SK-N-SH (cell line): Measurements from ENCODE around the gene DMGDH. TPM values are rescaled to one million over a fixed set of nuclear protein-coding genes. Genes with fewer than 3 reads are reported as not detected.

ENCODE experiments used
- CTCF ChIA-PET: fragments of 300-600, 350-600 bp; formaldehyde crosslinking; extraction: SDS; loops from one replicate; lab custom pipeline; 2021; lab: Yijun Ruan, JAX
- POLR2A ChIA-PET: fragments of 350-600 bp; sonication (Branson Sonifier 250); formaldehyde crosslinking; extraction: SDS; loops from one replicate; lab custom pipeline; 2020; ENCODE audit warnings: antibody characterized with exemption, inconsistent platforms; lab: Yijun Ruan, JAX
- DNase-seq: peaks from one replicate; pipeline ENCODE4 v3.0.0; 2012
- H2AFZ ChIP-seq: fragments of 200-600 bp; sonication (generic); 2 replicates; pipeline ENCODE4 v1.8.1; 2016; ENCODE audit warnings: antibody characterized with exemption, mild to moderate bottlenecking, low read depth
- H3F3A ChIP-seq: fragments of 200-600 bp; sonication (generic); replicated peaks from 2 replicates; pipeline ENCODE3; 2016; ENCODE audit warnings: antibody characterized with exemption, mild to moderate bottlenecking; ENCODE audit not compliant: insufficient read depth
- H3K27ac ChIP-seq, 2 experiments: fragments of 200-500 bp in 1 of 2; fragments of 200-600 bp in 1 of 2; sonication (Bioruptor generic) in 1 of 2; sonication (generic), shearing (Covaris generic) in 1 of 2; 2 replicates each; pipeline versions ENCODE4 v1.5.1 to v1.6.1; 2014 to 2016; ENCODE audit warnings: low read depth in 2 of 2, inconsistent platforms in 1 of 2, low read length in 1 of 2, mild to moderate bottlenecking in 1 of 2, mixed read lengths in 1 of 2
- H3K27me3 ChIP-seq: fragments of 200-600 bp; sonication (generic), shearing (Covaris generic); 2 replicates; pipeline ENCODE4 v1.6.1; 2016; ENCODE audit warnings: mixed run types; ENCODE audit not compliant: insufficient read depth
- H3K36me3 ChIP-seq, 2 experiments: fragments of 200-500 bp in 1 of 2; fragments of 200-600 bp in 1 of 2; sonication (Bioruptor generic) in 1 of 2; sonication (generic) in 1 of 2; replicated peaks in 1 of 2; 2 replicates each; pipeline versions ENCODE3 to v1.5.1; 2014 to 2016; ENCODE audit warnings: low read length in 1 of 2, mild to moderate bottlenecking in 1 of 2; ENCODE audit not compliant: insufficient read depth in 2 of 2, control insufficient read depth in 1 of 2
- H3K4me1 ChIP-seq, 2 experiments: fragments of 200-500 bp in 1 of 2; fragments of 200-600 bp in 1 of 2; sonication (Bioruptor generic) in 1 of 2; sonication (generic), shearing (Covaris generic) in 1 of 2; 2 replicates each; pipeline versions ENCODE4 v1.5.1 to v1.6.1; 2014 to 2016; ENCODE audit warnings: low read depth in 1 of 2, low read length in 1 of 2, mixed run types in 1 of 2; ENCODE audit not compliant: insufficient read depth in 2 of 2, control insufficient read depth in 1 of 2
- H3K4me2 ChIP-seq: fragments of 200-600 bp; sonication (generic), shearing (Covaris generic); 2 replicates; pipeline ENCODE4 v1.6.1; 2017; ENCODE audit warnings: mixed run types
- H3K4me3 ChIP-seq, 2 experiments: fragments of 200-500 bp in 1 of 2; fragments of 200-600 bp in 1 of 2; sonication (Bioruptor generic) in 1 of 2; sonication (generic), shearing (Covaris generic) in 1 of 2; 2 replicates each; pipeline versions ENCODE4 v1.5.1 to v1.8.1; 2014 to 2016; ENCODE audit warnings: low read depth in 2 of 2, inconsistent platforms in 1 of 2, low read length in 1 of 2, mild to moderate bottlenecking in 1 of 2, mixed read lengths in 1 of 2, moderate library complexity in 1 of 2
- H3K79me2 ChIP-seq: fragments of 200-600 bp; sonication (generic); 2 replicates; pipeline ENCODE4 v1.8.1; 2017; ENCODE audit warnings: mild to moderate bottlenecking; ENCODE audit not compliant: insufficient read depth
- H3K9ac ChIP-seq: fragments of 200-600 bp; sonication (generic); 2 replicates; pipeline ENCODE4 v1.6.1; 2017; ENCODE audit warnings: mixed run types
- H3K9me2 ChIP-seq: fragments of 200-600 bp; sonication (generic); 2 replicates; pipeline ENCODE4 v1.6.1; 2017; ENCODE audit warnings: mixed run types
- H3K9me3 ChIP-seq: fragments of 200-600 bp; sonication (generic); 2 replicates; pipeline ENCODE4 v1.6.1; 2017; ENCODE audit warnings: mixed run types, mild to moderate bottlenecking, moderate library complexity
- H4K20me1 ChIP-seq: fragments of 200-600 bp; sonication (generic); 2 replicates; pipeline ENCODE4 v1.6.1; 2017; ENCODE audit warnings: mild to moderate bottlenecking, mixed run types; ENCODE audit not compliant: insufficient read depth
- EZH2phosphoT487 ChIP-seq: fragments of 200-600 bp; sonication (generic); IDR thresholded peaks from 2 replicates; pipeline ENCODE4 v1.6.1; 2017; ENCODE audit warnings: low read depth, mixed run types, mild to moderate bottlenecking, antibody characterized with exemption, moderate library complexity, borderline replicate concordance
- FOSL2 ChIP-seq: IDR thresholded peaks from 2 replicates; pipeline ENCODE4 v1.4.0; 2012; ENCODE audit warnings: low read depth, mild to moderate bottlenecking, moderate library complexity, borderline replicate concordance
- FOXJ3 ChIP-seq: sonication (generic); formaldehyde crosslinking; IDR thresholded peaks from 2 replicates; pipeline ENCODE4 v1.5.1; 2020; ENCODE audit warnings: mild to moderate bottlenecking, missing genetic modification reagents
- FOXM1 ChIP-seq: IDR thresholded peaks from 2 replicates; pipeline ENCODE4 v1.4.0; 2012; ENCODE audit warnings: low read depth, mild to moderate bottlenecking
- GATA2 ChIP-seq: sonication (generic); formaldehyde crosslinking; IDR thresholded peaks from 2 replicates; pipeline ENCODE4 v1.5.0; 2020; ENCODE audit warnings: mild to moderate bottlenecking, missing genetic modification reagents
- MEF2A ChIP-seq: IDR thresholded peaks from 2 replicates; pipeline ENCODE4 v1.4.0; 2012; ENCODE audit warnings: low read depth, borderline replicate concordance
- MXI1 ChIP-seq: IDR thresholded peaks from 2 replicates; pipeline ENCODE4 v1.6.1; 2012; ENCODE audit warnings: mild to moderate bottlenecking, low read depth, low read length, improper control_type of control experiment
- NFIC ChIP-seq: IDR thresholded peaks from 2 replicates; pipeline ENCODE4 v1.4.0; 2012; ENCODE audit warnings: borderline replicate concordance
- NRF1 ChIP-seq: IDR thresholded peaks from 2 replicates; pipeline ENCODE4 v1.6.1; 2012; ENCODE audit warnings: low read depth, mild to moderate bottlenecking, low read length
- PBX3 ChIP-seq: IDR thresholded peaks from 2 replicates; pipeline ENCODE4; 2012
- POLR2AphosphoS5 ChIP-seq: IDR thresholded peaks from 2 replicates; pipeline ENCODE4 v1.6.1; 2012; ENCODE audit warnings: low read depth, low read length
- RCOR1 ChIP-seq: fragments of 150-350 bp; IDR thresholded peaks from 2 replicates; pipeline ENCODE4 v1.6.1; 2017; ENCODE audit warnings: antibody characterized with exemption, low read length
- TAF1 ChIP-seq: IDR thresholded peaks from 2 replicates; pipeline ENCODE4 v1.6.1; 2012; ENCODE audit warnings: low read depth, mild to moderate bottlenecking, low read length, moderate library complexity, borderline replicate concordance
- TCF12 ChIP-seq: IDR thresholded peaks from 2 replicates; pipeline ENCODE4 v1.4.0; 2012
- TEAD4 ChIP-seq: IDR thresholded peaks from 2 replicates; pipeline ENCODE4 v1.4.0; 2012; ENCODE audit warnings: mild to moderate bottlenecking, borderline replicate concordance; ENCODE audit not compliant: insufficient read depth
- ZBTB33 ChIP-seq: IDR thresholded peaks from 2 replicates; pipeline ENCODE4 v1.4.0; 2012; ENCODE audit warnings: low read depth, borderline replicate concordance
- WGBS: methylation state at CpG from one replicate; pipeline ENCODE4 v1.1.6; 2017; ENCODE audit warnings: low lambda C conversion rate; 5-methylcytosine and 5-hydroxymethylcytosine counted together
- polyA plus RNA-seq, 3 experiments: library from polyadenylated mRNA; depleted of rRNA; stranded (reverse); fragments of >200 nt; gene quantifications; 2 replicates each; pipeline ENCODE4 v1.2.3, GENCODE V29; 2012
- TF ChIP-seq, protein P1 (sequence below): fragments of 150-350 bp; IDR thresholded peaks from 2 replicates; pipeline ENCODE4 v1.6.1; 2017; ENCODE audit warnings: antibody characterized with exemption, low read length, low read depth, borderline replicate concordance
- TF ChIP-seq, protein P2 (sequence below): fragments of 200-600 bp; sonication (generic); IDR thresholded peaks from 2 replicates; pipeline ENCODE4 v1.6.1; 2017; ENCODE audit warnings: antibody characterized with exemption, mild to moderate bottlenecking, moderate library complexity
- TF ChIP-seq, protein P3 (sequence below): fragments of 150-350 bp; IDR thresholded peaks from 2 replicates; pipeline ENCODE4 v1.6.1; 2016; ENCODE audit warnings: mild to moderate bottlenecking, low read depth, low read length
- TF ChIP-seq, protein P4 (sequence below): IDR thresholded peaks from 2 replicates; pipeline ENCODE4 v1.4.0; 2012; ENCODE audit warnings: low read depth

DMGDH gene
- polyA plus RNA-seq, 1 of the 3 experiments (the other 2 are of a cell fraction): 0.56 TPM

- Histone ChIP-seq H3K9me2 (no peaks in the 10 kb centered on the region), H3K9ac (no peak overlapping the region), H3K79me2 (no peaks in the 10 kb centered on the region), H3K4me3 (no peak overlapping the region), H3K4me1 (no peaks in the 10 kb centered on the region; a peak in 1 of 4 replicates), H3K27ac (no peak overlapping the region), H3K27me3 (no peaks in the 10 kb centered on the region), H4K20me1 (no peaks in the 10 kb centered on the region), H3K36me3 (no peaks in the 10 kb centered on the region), H2AFZ (no peak overlapping the region), H3K9me3 (peaks cover 6% of the 10 kb centered on the region; the same call in 1 of the 2 replicates), H3F3A (no peaks in the 10 kb centered on the region), H3K4me2 (no peak overlapping the region)
- WGBS: 37% methylated on average over 3 of the region's 3 CpGs
- CTCF ChIA-PET: interaction anchor here (1.3 to 2.1 kb wide), 4 partner anchors 30 to 56 kb away, joined by 3 to 12 read pairs (median 5); no protein-coding TSS in a partner anchor
- TF ChIP-seq, protein P1, sequence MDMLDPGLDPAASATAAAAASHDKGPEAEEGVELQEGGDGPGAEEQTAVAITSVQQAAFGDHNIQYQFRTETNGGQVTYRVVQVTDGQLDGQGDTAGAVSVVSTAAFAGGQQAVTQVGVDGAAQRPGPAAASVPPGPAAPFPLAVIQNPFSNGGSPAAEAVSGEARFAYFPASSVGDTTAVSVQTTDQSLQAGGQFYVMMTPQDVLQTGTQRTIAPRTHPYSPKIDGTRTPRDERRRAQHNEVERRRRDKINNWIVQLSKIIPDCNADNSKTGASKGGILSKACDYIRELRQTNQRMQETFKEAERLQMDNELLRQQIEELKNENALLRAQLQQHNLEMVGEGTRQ: no peak
- TF ChIP-seq PBX3 (no peak), TCF12 (no peak), GATA2 (CRISPR knock-in tag) (no peak), RCOR1 (no peak), NRF1 (no peak), ZBTB33 (no peak), EZH2phosphoT487 (no peak), MEF2A (no peak), MXI1 (no peak), FOXJ3 (CRISPR knock-in tag) (no peak), POLR2AphosphoS5 (no peak), TAF1 (no peak), TEAD4 (no peak), FOSL2 (no peak), NFIC (no peak), FOXM1 (no peak)
- TF ChIP-seq, protein P2, sequence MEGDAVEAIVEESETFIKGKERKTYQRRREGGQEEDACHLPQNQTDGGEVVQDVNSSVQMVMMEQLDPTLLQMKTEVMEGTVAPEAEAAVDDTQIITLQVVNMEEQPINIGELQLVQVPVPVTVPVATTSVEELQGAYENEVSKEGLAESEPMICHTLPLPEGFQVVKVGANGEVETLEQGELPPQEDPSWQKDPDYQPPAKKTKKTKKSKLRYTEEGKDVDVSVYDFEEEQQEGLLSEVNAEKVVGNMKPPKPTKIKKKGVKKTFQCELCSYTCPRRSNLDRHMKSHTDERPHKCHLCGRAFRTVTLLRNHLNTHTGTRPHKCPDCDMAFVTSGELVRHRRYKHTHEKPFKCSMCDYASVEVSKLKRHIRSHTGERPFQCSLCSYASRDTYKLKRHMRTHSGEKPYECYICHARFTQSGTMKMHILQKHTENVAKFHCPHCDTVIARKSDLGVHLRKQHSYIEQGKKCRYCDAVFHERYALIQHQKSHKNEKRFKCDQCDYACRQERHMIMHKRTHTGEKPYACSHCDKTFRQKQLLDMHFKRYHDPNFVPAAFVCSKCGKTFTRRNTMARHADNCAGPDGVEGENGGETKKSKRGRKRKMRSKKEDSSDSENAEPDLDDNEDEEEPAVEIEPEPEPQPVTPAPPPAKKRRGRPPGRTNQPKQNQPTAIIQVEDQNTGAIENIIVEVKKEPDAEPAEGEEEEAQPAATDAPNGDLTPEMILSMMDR: no peak
- TF ChIP-seq, protein P3, sequence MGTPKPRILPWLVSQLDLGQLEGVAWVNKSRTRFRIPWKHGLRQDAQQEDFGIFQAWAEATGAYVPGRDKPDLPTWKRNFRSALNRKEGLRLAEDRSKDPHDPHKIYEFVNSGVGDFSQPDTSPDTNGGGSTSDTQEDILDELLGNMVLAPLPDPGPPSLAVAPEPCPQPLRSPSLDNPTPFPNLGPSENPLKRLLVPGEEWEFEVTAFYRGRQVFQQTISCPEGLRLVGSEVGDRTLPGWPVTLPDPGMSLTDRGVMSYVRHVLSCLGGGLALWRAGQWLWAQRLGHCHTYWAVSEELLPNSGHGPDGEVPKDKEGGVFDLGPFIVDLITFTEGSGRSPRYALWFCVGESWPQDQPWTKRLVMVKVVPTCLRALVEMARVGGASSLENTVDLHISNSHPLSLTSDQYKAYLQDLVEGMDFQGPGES: no peak
- TF ChIP-seq, protein P4, sequence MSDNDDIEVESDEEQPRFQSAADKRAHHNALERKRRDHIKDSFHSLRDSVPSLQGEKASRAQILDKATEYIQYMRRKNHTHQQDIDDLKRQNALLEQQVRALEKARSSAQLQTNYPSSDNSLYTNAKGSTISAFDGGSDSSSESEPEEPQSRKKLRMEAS: no peak
- POLR2A ChIA-PET: no interaction called here
- no peak for DNase-seq
These were observed 8.3 kb upstream of the DMGDH start for GRCh38 chr5:79077680-79078365.
